HepG2 (cell line): ENCODE results near the gene SELENOH. TPM values are rescaled to one million over a fixed set of nuclear protein-coding genes. Genes with fewer than 3 reads are reported as not detected.

Experiments
- AGO2 ChIP-seq: fragments of 200-400 bp; formaldehyde crosslinking; optimal IDR thresholded peaks from 2 replicates; pipeline ENCODE3; 2017; ENCODE audit warnings: mild to moderate bottlenecking, low read depth, low read length, moderate library complexity
- ARHGAP35 ChIP-seq: sonication (generic); formaldehyde crosslinking; IDR thresholded peaks from 2 replicates; pipeline ENCODE4 v1.9.0; 2022; ENCODE audit warnings: mild to moderate bottlenecking, inconsistent platforms, moderate library complexity, missing genetic modification reagents, borderline replicate concordance
- E2F1 ChIP-seq: sonication (generic); formaldehyde crosslinking; IDR thresholded peaks from 2 replicates; pipeline ENCODE4 v1.5.0; 2020; ENCODE audit warnings: missing genetic modification reagents
- GRHL1 ChIP-seq: sonication (generic); formaldehyde crosslinking; conservative IDR thresholded peaks from 2 replicates; pipeline ENCODE4 v1.8.0; 2022; ENCODE audit warnings: missing genetic modification reagents
- HNRNPL ChIP-seq: fragments of 200-400 bp; formaldehyde crosslinking; IDR thresholded peaks from 2 replicates; pipeline ENCODE4 v1.6.1; 2017; ENCODE audit warnings: mild to moderate bottlenecking, low read depth, low read length
- KAT8 ChIP-seq: IDR thresholded peaks from 2 replicates; pipeline ENCODE4 v1.6.1; 2016; ENCODE audit warnings: missing genetic modification reagents, missing compliant biosample characterization
- PHF20 ChIP-seq: sonication (generic); formaldehyde crosslinking; IDR thresholded peaks from 2 replicates; pipeline ENCODE4 v1.5.0; 2020; ENCODE audit warnings: mild to moderate bottlenecking, missing genetic modification reagents
- POLR2AphosphoS2 ChIP-seq: IDR thresholded peaks from 2 replicates; pipeline ENCODE4 v1.6.1; 2011; ENCODE audit warnings: low read depth, low read length, improper control_type of control experiment
- SIN3A ChIP-seq: IDR thresholded peaks from 2 replicates; pipeline ENCODE4 v1.6.1; 2011; ENCODE audit warnings: low read depth, mild to moderate bottlenecking, control low read depth, low read length, borderline replicate concordance
- SIN3B ChIP-seq: fragments of 150-350 bp; IDR thresholded peaks from 2 replicates; pipeline ENCODE4 v1.6.1; 2014; ENCODE audit warnings: low read length
- ZBTB14 ChIP-seq: sonication (generic); formaldehyde crosslinking; IDR thresholded peaks from 2 replicates; pipeline ENCODE4 v1.4.0; 2020; ENCODE audit warnings: missing genetic modification reagents
- ZNF383 ChIP-seq: sonication (generic); formaldehyde crosslinking; IDR thresholded peaks from 2 replicates; pipeline ENCODE4 v1.4.0; 2020; ENCODE audit warnings: missing genetic modification reagents, mild to moderate bottlenecking, borderline replicate concordance
- ZNF546 ChIP-seq: sonication (generic); formaldehyde crosslinking; conservative IDR thresholded peaks from 2 replicates; pipeline ENCODE4 v1.8.1; 2023; ENCODE audit warnings: mild to moderate bottlenecking, missing genetic modification reagents
- polyA plus RNA-seq, 8 experiments: library from polyadenylated mRNA; depleted of rRNA in 3 of 8; stranded (reverse) in 7 of 8; unstranded in 1 of 8; fragments of >200 nt; fragmentation: Illumina TruSeq in 4 of 8; extraction: Trizol in 4 of 8; gene quantifications; 2 replicates each; pipeline versions ENCODE4 v1.2.1 to v1.2.3, GENCODE V29; 2011 to 2016; ENCODE audit warnings: low read depth in 4 of 8, missing spikeins in 1 of 8, mixed read lengths in 1 of 8; ENCODE audit not compliant: insufficient read depth in 1 of 8
- total RNA-seq, 5 experiments: library from RNA; depleted of rRNA; stranded (reverse); fragments of >200 nt; fragmentation: Illumina TruSeq; extraction: Trizol; gene quantifications; 2 replicates each; pipeline ENCODE4 v1.2.3, GENCODE V29; 2016; ENCODE audit warnings: low read depth in 1 of 5
- TF ChIP-seq, protein P1 (sequence below): IDR thresholded peaks from 2 replicates; pipeline ENCODE4 v1.6.1; 2016; ENCODE audit warnings: low read depth, missing genetic modification reagents, missing compliant biosample characterization
- TF ChIP-seq, protein P2 (sequence below): sonication (generic); formaldehyde crosslinking; IDR thresholded peaks from 2 replicates; pipeline ENCODE4 v1.9.0; 2022; ENCODE audit warnings: low read depth, missing genetic modification reagents
- TF ChIP-seq, protein P3 (sequence below): sonication (generic); formaldehyde crosslinking; IDR thresholded peaks from 2 replicates; pipeline ENCODE4 v1.4.0; 2020; ENCODE audit warnings: missing genetic modification reagents

Gene SELENOH
- total and polyA plus RNA-seq, 2 of the 13 experiments (the other 11 are each of a cell fraction or from before 2014, with no cell fraction given), result 27.2 to 77.4 TPM

DNA sequence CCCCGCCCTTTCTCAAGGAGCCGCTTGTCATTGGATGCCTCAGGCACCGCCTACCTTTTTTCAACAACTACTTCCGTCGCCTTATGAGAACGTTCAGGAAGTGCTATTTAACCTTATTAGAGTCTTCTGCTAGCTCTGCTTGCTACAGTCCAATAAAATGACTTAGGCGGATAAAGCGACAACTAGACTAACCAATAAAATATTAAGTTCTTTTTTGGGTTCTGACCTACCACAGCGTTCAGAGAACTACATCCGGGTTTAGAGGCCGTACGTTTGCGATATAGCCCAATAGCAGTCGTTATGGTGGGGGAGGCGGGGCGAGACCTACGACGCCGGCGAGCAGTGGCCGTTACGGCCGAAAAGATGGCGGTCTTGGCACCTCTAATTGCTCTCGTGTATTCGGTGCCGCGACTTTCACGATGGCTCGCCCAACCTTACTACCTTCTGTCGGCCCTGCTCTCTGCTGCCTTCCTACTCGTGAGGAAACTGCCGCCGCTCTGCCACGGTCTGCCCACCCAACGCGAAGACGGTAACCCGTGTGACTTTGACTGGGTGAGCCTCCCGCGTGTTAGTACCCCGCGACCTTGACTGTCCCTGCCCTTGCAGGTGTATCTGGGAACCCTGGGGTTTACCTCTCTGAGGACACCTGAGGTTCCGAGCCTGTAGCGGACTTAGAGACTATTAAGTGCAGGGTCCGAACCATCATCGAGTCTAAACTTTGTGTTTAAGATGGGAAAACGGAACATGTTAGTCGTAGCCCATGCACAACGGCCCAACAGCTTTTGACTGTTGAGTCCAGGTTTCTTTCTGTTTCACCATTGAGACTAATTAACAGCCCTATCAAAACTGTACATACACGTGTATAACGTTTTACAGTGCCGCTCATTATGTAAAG is 28.8 kb upstream of the SELENOH start, which contains the start of gene TMX2 (continued):
- TF ChIP-seq, protein P1, sequence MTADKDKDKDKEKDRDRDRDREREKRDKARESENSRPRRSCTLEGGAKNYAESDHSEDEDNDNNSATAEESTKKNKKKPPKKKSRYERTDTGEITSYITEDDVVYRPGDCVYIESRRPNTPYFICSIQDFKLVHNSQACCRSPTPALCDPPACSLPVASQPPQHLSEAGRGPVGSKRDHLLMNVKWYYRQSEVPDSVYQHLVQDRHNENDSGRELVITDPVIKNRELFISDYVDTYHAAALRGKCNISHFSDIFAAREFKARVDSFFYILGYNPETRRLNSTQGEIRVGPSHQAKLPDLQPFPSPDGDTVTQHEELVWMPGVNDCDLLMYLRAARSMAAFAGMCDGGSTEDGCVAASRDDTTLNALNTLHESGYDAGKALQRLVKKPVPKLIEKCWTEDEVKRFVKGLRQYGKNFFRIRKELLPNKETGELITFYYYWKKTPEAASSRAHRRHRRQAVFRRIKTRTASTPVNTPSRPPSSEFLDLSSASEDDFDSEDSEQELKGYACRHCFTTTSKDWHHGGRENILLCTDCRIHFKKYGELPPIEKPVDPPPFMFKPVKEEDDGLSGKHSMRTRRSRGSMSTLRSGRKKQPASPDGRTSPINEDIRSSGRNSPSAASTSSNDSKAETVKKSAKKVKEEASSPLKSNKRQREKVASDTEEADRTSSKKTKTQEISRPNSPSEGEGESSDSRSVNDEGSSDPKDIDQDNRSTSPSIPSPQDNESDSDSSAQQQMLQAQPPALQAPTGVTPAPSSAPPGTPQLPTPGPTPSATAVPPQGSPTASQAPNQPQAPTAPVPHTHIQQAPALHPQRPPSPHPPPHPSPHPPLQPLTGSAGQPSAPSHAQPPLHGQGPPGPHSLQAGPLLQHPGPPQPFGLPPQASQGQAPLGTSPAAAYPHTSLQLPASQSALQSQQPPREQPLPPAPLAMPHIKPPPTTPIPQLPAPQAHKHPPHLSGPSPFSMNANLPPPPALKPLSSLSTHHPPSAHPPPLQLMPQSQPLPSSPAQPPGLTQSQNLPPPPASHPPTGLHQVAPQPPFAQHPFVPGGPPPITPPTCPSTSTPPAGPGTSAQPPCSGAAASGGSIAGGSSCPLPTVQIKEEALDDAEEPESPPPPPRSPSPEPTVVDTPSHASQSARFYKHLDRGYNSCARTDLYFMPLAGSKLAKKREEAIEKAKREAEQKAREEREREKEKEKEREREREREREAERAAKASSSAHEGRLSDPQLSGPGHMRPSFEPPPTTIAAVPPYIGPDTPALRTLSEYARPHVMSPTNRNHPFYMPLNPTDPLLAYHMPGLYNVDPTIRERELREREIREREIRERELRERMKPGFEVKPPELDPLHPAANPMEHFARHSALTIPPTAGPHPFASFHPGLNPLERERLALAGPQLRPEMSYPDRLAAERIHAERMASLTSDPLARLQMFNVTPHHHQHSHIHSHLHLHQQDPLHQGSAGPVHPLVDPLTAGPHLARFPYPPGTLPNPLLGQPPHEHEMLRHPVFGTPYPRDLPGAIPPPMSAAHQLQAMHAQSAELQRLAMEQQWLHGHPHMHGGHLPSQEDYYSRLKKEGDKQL, result no peak
- TF ChIP-seq SIN3A (no peak), AGO2 (no peak), SIN3B (peak; percentile 90), ZNF546 (CRISPR knock-in tag) (no peak), POLR2AphosphoS2 (0 out of 2 replicates have a peak, but pooled peaks have one; percentile 37), ZNF383 (CRISPR knock-in tag) (no peak; the same call in 1 of the 2 replicates), ARHGAP35 (no peak), ZBTB14 (CRISPR knock-in tag) (0 out of 2 replicates have a peak, but pooled peaks have one; percentile 22), PHF20 (CRISPR knock-in tag) (peak; percentile 89), GRHL1 (CRISPR knock-in tag) (no peak), HNRNPL (no peak), E2F1 (CRISPR knock-in tag) (no peak), KAT8 (peak; percentile 97)
- TF ChIP-seq, protein P2, sequence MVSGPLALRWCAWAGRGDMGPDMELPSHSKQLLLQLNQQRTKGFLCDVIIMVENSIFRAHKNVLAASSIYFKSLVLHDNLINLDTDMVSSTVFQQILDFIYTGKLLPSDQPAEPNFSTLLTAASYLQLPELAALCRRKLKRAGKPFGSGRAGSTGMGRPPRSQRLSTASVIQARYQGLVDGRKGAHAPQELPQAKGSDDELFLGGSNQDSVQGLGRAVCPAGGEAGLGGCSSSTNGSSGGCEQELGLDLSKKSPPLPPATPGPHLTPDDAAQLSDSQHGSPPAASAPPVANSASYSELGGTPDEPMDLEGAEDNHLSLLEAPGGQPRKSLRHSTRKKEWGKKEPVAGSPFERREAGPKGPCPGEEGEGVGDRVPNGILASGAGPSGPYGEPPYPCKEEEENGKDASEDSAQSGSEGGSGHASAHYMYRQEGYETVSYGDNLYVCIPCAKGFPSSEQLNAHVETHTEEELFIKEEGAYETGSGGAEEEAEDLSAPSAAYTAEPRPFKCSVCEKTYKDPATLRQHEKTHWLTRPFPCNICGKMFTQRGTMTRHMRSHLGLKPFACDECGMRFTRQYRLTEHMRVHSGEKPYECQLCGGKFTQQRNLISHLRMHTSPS (CRISPR knock-in tag), result no peak
- TF ChIP-seq, protein P3, sequence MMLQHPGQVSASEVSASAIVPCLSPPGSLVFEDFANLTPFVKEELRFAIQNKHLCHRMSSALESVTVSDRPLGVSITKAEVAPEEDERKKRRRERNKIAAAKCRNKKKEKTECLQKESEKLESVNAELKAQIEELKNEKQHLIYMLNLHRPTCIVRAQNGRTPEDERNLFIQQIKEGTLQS (CRISPR knock-in tag), result no peak
